ENCODE results near the gene ANKRD6.
"Not testable (repeated sequence)": the region's sequence is repeated elsewhere in the genome, so short reads cannot be mapped to it uniquely, and the experiment has no call there.

Gene ANKRD6

GRCh38 chr6:89611666-89612065 lies 178.7 kb downstream of the ANKRD6 start:
- no peak for DNase-seq

- no peak for DNase-seq
Observed at GRCh38 chr6:89612121-89612520, 179.2 kb downstream of the ANKRD6 start.

- DNase-seq, result no peak
Observed at GRCh38 chr6:89613790-89614189, 180.8 kb downstream of the ANKRD6 start.

GRCh38 chr6:89615882-89616281 lies 182.9 kb downstream of the ANKRD6 start:
- no peak for DNase-seq

- no peak for DNase-seq
Observed at GRCh38 chr6:89616531-89616930, 183.6 kb downstream of the ANKRD6 start.

- no peak for DNase-seq
Observed at GRCh38 chr6:89618026-89618425, 185.1 kb downstream of the ANKRD6 start.

- DNase-seq, result no peak
Observed at GRCh38 chr6:89619567-89619966, 186.6 kb downstream of the ANKRD6 start.

- no peak for DNase-seq
Observed at GRCh38 chr6:89623749-89624148, 190.8 kb downstream of the ANKRD6 start.

GRCh38 chr6:89630488-89630887 lies 197.5 kb downstream of the ANKRD6 start:
- no peak for DNase-seq

GRCh38 chr6:89636412-89636811 lies 203.5 kb downstream of the ANKRD6 start:
- not testable (repeated sequence) for DNase-seq

GRCh38 chr6:89637960-89638319 lies 205.0 kb downstream of the ANKRD6 start:
- DNase-seq, result no peak

GRCh38 chr6:89638320-89639195 lies 205.6 kb downstream of the ANKRD6 start, which contains the start of gene LYRM2:
TSS of gene LYRM2 (minus strand) at chr6:89638747. CDS start at chr6:89638716, 31 bp downstream.
- peak; percentile 95 for DNase-seq

- no peak for DNase-seq
Observed at GRCh38 chr6:89640804-89641203, 207.9 kb downstream of the ANKRD6 start.

GRCh38 chr6:89641581-89641980 lies 208.6 kb downstream of the ANKRD6 start:
- not testable (repeated sequence) for DNase-seq

GRCh38 chr6:89642956-89643355 lies 210.0 kb downstream of the ANKRD6 start:
- no peak for DNase-seq

GRCh38 chr6:89643406-89643805 lies 210.5 kb downstream of the ANKRD6 start:
- DNase-seq, result no peak

- no peak for DNase-seq
Observed at GRCh38 chr6:89644864-89645263, 211.9 kb downstream of the ANKRD6 start.

- no peak for DNase-seq
Observed at GRCh38 chr6:89649682-89650081, 216.7 kb downstream of the ANKRD6 start.

GRCh38 chr6:89650579-89650978 lies 217.6 kb downstream of the ANKRD6 start:
- DNase-seq, result no peak

- DNase-seq, result no peak
Observed at GRCh38 chr6:89655122-89655521, 222.2 kb downstream of the ANKRD6 start.

- no peak for DNase-seq
Observed at GRCh38 chr6:89657445-89658158, 224.7 kb downstream of the ANKRD6 start.

- DNase-seq, result no peak
Observed at GRCh38 chr6:89660981-89661380, 228.0 kb downstream of the ANKRD6 start.

GRCh38 chr6:89661559-89661958 lies 228.6 kb downstream of the ANKRD6 start:
- no peak for DNase-seq

GRCh38 chr6:89662659-89663223 lies 229.8 kb downstream of the ANKRD6 start:
- DNase-seq, result no peak
